Loucy (cell line): Measurements from ENCODE around the gene MAP3K13.

Experiments used
- EZH2phosphoT487 ChIP-seq: fragments of 200-600 bp; IDR thresholded peaks from 2 replicates; pipeline ENCODE4 v1.6.1; 2018; ENCODE audit warnings: antibody characterized with exemption, mild to moderate bottlenecking, moderate library complexity, borderline replicate concordance
- TF ChIP-seq, protein P1 (sequence below): fragments of 200-600 bp; sonication (generic); conservative IDR thresholded peaks from 2 replicates; pipeline ENCODE4 v1.5.1; 2014; ENCODE audit warnings: mild to moderate bottlenecking, antibody characterized with exemption, low read length

DNA sequence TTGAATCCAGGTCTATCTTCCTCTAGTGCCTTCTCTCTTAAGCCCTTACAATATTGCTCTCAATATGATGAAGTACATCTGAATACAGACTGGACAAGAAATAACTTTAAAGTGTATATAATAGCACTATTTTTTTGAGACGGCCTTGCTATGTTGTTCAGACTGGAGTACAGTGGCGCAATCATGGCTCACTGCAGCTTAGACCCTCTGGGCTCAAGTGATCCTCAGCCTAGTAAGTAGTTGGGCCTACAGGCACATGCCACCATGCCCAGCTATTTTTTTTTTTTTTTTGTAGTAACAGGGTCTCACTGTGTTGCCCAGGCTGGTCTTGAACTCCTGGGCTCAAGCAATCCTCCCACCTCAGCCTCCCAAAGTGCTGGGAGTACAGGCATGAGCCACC lies 53.6 kb downstream of the MAP3K13 start:
- TF ChIP-seq, protein P1, sequence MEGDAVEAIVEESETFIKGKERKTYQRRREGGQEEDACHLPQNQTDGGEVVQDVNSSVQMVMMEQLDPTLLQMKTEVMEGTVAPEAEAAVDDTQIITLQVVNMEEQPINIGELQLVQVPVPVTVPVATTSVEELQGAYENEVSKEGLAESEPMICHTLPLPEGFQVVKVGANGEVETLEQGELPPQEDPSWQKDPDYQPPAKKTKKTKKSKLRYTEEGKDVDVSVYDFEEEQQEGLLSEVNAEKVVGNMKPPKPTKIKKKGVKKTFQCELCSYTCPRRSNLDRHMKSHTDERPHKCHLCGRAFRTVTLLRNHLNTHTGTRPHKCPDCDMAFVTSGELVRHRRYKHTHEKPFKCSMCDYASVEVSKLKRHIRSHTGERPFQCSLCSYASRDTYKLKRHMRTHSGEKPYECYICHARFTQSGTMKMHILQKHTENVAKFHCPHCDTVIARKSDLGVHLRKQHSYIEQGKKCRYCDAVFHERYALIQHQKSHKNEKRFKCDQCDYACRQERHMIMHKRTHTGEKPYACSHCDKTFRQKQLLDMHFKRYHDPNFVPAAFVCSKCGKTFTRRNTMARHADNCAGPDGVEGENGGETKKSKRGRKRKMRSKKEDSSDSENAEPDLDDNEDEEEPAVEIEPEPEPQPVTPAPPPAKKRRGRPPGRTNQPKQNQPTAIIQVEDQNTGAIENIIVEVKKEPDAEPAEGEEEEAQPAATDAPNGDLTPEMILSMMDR: no peak
- TF ChIP-seq EZH2phosphoT487: no peak
